Stimulated activated naive CD8-positive, alpha-beta T cell treated with anti-CD3 and anti-CD28 coated beads, Interleukin-15, Interleukin-2, amounts not matched to agents 100 U/mL and 50 U/mL, for 24 hours (primary cell): ENCODE measurements around the gene VEGFB.

ENCODE experiments used
- ATAC-seq: fragments of 150-1000 bp; cut with Tn5 transposase; one replicate; pipeline ENCODE4 v1.10.0; 2021
- DNase-seq: peaks from one replicate; pipeline ENCODE4 v3.0.0; 2021

The VEGFB gene

DNA sequence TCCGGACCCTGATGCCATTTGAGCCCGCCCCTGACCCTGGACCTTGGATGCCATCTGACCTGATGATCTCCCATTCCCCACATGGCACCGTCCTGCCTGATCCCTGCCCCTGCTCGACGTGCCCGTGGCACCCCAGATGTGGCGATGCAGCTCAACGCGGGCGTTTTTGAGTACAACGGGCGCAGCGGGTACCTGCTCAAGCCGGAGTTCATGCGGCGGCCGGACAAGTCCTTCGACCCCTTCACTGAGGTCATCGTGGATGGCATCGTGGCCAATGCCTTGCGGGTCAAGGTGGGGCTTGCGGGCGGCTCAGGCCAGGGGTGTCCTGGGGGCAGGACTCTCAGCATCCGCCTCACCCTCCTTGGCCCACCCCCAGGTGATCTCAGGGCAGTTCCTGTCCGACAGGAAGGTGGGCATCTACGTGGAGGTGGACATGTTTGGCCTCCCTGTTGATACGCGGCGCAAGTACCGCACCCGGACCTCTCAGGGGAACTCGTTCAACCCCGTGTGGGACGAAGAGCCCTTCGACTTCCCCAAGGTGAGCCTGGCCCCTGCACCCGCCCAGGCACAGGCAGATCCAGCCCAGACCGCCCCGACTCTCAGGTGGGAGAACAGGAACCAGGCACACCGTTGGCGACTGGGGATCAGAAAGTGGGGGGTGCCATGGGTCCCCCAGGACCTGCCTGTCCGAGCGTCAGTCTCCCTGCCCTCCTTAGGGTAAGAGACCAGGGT, 28.1 kb downstream of the VEGFB start:
- DNase-seq (no peak), ATAC-seq (no peak)

DNA sequence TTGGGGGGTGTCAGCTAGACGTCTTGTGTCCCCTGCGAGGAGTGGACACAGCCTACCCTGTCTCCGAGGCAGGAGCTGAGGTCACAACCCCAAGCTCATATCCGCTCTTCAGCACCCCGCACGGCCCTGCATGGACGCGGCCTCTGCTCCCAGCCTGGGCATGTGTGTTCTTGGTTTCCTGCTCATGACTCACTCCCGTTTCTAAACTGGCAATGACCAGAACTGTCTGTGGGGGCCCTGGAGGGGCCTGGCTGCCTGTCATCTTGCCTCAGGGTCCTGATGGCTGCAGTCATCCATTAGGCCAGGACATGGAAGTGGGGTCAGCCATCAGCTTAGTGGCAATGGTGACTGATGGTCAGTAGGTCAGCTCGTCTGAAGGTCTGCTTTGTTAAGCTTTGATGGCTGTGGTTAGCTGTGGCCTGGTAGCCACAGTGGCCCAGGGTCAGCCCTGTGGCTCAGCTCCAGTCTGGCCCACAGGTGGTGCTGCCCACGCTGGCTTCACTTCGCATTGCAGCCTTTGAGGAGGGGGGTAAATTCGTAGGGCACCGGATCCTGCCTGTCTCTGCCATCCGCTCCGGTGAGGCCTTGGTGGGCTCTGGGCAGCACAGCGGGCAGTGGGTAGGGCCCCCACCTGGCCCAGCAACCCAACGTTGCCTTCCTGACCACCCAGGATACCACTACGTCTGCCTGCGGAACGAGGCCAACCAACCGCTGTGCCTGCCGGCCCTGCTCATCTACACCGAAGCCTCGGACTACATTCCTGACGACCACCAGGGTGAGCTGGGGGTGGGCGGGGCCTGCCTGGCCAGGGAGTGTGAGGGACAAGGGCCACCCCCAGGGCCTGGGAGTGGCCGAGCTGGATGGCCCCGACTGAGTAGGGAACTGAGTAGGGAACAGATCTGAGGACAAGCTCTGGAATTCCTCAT, 28.9 kb downstream of the VEGFB start:
- no peak for ATAC-seq
- no peak for DNase-seq

DNA sequence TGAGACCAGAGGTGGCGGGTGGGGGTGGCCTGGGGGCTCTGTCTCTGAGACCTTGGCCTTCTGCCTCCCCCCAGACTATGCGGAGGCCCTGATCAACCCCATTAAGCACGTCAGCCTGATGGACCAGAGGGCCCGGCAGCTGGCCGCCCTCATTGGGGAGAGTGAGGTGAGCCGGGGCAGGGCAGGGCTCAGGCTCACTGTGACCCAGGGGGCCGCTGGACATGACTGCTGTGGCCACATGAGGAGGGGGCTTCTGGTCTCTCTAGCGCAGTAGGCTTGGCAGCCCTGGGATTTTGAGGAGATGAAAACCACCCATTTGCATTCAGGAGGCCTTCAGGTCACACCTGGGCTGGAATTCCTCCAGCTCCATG, 29.5 kb downstream of the VEGFB start:
- no peak for ATAC-seq
- no peak for DNase-seq

DNA sequence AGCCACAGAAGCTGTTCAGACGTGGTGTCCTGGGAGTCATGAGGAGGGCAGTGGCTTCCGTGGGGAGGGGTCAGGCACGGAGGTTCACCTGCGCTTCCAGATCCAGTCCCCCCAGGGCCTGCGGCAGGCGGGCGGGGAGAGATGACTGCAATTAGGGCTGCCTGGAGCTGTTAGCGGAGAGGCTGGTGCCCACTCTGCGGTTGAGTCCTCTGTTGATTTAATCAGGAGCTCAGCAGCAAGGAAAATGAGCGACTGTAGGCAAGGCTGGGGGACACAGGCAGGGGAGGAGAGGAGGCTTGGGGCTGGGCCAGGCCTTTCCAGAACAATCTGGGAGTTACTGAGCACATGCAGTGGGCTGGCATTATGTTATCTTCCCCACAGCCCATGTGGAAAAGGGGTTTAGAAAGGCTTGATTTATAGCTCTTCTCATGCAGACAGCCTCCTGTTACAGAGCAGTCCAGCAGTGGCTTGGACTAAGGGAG, 30.0 kb downstream of the VEGFB start:
- ATAC-seq = no peak

DNA sequence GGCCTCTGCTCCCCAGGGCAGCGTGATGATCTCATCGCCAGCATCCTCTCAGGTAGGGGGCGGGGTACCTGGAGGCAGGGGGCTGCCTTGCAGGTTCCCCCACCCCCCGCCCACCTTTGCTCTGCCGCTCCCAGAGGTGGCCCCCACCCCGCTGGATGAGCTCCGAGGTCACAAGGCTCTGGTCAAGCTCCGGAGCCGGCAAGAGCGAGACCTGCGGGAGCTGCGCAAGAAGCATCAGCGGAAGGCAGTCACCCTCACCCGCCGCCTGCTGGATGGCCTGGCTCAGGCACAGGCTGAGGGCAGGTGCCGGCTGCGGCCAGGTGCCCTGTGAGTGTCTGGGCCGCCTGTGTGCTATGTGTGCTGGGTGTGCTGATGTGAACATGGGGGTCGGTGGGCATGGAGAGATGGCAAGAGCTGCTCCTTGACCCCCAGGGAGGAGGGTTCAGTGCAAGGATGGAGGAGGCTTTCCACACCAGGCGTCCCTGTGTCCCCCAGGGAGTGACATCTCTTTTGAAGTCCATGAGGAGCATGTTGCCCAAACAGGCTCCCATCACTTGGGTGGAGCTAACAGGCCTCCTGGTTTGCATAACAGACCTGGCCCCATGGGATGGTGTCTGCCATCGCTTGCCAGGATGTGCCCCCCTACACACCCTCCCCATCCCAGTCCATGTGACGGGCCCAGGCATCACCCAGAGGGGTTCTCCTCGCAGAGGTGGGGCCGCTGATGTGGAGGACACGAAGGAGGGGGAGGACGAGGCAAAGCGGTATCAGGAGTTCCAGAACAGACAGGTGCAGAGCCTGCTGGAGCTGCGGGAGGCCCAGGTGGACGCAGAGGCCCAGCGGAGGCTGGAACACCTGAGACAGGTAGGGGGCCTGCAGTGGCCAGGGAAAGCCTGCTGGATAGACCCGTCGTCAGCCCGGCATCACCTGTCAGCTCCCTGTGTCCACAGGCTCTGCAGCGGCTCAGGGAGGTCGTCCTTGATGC, 31.1 kb downstream of the VEGFB start:
- DNase-seq (no peak), ATAC-seq (no peak)

More for the DNA sequence above, 30.0 kb downstream of the VEGFB start:
- DNase-seq = no peak

DNA sequence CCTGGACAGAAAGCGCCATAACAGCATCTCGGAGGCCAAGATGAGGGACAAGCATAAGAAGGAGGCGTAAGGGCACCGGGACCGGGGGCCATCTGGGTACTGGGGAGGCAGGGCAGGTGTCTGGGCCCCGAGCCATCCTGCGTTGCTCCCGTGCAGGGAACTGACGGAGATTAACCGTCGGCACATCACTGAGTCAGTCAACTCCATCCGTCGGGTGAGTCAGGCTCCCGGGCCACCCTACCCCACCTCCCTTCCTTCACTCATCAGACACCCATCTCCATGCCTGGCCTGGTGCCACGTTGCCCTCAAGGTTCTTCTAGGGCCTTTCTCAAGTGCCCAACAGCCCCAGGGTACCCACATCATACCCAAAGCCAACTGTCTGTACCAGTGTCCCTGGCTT, 32.0 kb downstream of the VEGFB start:
- ATAC-seq (no peak), DNase-seq (no peak)

DNA sequence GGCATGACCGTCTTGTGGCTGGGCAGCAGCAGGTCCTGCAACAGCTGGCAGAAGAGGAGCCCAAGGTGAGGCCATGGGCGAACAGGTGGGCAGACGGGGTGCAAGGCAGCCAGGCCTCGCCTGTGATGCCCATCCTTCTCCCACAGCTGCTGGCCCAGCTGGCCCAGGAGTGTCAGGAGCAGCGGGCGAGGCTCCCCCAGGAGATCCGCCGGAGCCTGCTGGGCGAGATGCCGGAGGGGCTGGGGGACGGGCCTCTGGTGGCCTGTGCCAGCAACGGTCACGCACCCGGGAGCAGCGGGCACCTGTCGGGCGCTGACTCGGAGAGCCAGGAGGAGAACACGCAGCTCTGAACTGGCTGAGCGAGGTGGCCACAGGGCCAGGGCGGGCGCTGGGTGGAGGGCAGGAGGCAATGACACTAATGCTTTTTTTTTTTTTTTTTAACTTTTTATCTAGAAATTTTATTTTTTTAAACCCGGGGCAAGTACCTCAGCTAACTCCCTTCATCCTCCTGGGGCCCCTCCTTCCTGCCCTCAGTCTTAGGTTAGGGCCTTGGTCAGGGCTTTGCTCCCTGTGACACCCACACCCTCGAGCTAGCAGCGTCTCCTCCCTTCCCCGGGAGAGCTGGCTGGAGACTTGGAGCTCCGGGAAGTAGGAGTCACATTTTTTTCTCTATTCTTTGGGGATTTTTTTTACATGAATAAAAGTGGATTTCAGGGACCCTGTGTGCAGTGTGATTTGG, 33.0 kb downstream of the VEGFB start:
- DNase-seq (no peak), ATAC-seq (no peak)

DNA sequence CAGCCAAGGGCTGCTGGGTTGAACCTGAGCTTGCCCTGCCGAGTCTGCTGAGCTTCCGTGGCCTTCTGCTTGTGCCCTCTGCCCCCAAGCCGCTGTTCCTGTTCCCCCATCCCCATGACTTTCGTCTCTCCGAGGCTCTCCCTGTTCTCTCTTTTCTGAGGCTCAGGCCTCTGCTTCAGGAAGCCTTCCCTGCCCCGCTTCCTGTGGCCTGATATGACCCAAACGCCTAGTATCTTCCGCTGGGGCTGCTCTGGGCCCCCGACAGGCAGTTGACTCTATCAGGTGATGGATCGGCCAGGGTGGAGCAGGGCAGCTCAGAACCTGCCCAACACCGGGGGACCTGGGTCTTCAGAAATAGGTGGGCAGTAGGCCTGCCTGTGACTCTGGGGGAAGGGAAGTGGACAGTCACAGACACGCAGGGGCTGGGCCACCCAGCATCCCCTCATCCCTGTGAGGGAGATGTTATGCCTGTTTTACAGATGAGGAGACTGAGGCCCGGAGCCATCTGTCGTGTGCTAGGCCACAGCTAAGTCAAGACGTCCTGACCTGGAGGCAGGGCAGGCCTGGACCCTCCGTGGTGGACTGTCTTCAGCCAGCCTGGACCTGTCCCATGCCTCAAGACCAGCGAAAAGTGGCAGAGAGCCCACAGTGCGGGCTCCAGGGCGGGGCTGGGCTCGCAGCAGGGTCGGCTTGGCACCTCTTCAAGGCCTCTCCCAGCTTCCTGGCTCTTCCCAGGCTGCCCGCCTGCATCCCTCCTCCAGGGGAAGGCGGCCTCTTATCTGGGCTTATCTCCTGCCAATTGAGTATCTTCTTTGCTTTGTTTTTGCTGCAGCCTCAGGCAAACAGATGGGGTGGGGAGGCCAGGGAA, 33.9 kb downstream of the VEGFB start:
- ATAC-seq (no peak), DNase-seq (no peak)

DNA sequence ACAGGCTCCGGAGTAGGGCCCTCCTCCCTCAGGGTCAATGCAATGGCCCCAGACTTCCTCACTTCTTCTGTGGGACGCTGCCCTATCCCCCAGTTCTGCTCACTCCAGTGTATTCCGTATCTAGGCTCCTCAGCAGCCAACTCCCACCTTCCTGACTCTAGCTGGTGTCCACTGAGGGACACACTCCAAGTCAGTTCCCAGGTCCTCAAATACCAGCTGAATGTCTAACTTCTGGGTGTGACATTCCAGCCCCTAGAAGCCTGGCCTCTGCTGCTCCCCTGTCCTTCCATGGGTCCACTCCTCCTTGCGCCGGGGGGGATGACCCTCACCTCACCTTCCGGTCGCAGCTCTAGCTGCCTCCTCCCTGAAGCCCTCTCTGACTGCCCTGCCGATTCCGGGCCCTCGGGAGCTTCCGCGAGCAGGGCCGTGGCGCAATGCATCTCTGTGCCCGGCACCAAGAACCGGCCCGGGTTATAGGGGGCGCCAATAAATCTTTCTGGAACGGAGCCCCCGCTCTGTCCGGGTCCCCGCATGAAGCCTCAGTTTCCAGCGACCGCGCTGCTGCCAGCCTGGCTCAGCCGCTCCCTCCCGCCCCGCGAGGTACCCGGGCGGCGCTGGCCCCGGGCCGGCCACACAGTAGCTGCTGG, 34.6 kb downstream of the VEGFB start:
- DNase-seq (peak; percentile 61), ATAC-seq (peak; percentile 1)

DNA sequence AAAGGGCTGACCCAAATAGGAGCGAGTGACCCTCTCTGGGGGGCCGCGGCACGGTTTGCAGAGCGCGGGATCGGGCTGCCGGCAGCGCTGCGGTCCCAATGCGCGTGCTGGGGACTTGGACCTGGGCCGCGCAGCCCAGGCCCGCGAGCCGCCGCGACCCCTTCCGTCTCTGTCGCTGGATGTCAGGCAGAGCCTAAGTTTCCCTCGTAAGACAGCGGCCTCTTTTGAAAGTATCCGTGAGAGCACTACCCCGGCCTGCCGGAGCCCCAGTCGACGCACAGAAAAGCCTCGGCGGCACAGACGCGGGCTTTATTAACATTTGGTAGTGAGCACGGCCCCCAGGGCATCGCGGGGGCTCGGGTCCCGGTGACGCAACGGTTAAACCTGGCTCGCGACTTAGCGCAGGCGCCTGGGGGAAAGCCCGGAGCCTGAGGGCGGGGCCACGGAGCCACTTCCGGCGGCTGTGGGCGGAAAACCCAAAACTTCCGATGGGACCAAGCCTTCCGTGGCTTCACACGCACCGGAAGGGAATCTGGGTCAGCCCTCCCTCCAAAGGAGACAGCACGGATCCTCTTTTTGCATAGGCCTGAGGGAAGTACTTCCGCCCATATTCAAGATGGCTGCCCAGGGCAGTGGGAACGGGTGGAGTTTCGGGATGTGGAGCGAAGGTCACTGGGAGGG, 35.3 kb downstream of the VEGFB start:
- peak; percentile 99 for DNase-seq
- ATAC-seq = peak; percentile 87

DNA sequence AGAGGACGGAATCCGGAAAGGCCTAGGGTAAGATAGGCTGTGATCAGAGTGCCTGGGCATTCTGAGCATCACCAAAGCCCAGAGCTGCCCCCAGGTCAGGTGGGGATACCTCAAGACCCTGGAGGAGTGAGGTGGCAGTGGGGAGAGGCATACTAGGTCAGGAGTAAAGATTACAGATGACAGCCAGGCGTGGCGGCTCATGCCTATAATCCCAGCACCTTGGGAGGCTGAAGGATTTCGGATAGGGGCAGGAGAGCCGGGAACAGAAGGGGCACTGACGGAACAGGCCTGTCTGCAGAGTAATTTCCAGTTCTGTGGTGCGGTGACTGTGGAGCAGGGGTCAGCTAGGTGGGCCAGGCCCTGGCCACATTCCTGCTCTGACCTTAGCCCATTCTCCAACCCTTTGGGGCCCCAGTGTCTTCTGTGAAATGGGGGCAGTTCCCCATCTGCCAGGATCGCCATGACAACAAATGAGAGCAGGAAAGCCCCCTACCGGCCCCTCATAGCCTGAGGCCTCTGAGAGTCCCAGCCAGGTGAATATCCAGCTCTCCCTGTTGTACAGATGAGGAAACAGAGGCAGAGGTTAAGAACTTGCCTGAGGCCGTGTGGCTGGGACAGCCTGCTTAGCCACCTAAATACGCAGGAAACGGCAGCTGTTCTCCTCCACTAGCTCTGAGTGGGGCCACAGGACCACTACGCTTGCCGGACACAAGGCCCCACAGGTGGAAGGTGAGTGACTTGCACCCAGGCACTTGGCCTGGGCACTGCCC, 40.8 kb downstream of the VEGFB start:
- ATAC-seq = no peak

DNA sequence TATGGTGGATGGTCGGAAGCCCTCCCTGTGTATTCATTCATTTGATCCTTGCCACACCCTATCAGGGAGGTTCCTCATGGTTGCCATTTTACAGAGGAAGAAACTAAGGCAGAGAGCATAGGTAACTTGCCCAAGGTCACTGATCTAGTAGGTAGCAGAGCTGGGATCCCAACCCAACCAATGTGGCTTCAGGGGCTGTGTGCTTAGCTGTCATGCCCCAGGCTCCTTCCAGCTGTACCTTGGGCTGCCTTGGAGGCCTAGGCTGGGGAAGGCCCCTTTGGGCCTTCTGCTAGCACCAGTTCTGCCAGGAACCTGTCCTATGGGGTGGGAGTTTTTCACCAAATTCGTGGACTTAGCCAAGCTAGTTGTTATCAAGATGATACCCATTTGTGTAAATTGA, 41.5 kb downstream of the VEGFB start:
- no peak for DNase-seq
- no peak for ATAC-seq

More for the DNA sequence above, 40.8 kb downstream of the VEGFB start:
- no peak for DNase-seq

DNA sequence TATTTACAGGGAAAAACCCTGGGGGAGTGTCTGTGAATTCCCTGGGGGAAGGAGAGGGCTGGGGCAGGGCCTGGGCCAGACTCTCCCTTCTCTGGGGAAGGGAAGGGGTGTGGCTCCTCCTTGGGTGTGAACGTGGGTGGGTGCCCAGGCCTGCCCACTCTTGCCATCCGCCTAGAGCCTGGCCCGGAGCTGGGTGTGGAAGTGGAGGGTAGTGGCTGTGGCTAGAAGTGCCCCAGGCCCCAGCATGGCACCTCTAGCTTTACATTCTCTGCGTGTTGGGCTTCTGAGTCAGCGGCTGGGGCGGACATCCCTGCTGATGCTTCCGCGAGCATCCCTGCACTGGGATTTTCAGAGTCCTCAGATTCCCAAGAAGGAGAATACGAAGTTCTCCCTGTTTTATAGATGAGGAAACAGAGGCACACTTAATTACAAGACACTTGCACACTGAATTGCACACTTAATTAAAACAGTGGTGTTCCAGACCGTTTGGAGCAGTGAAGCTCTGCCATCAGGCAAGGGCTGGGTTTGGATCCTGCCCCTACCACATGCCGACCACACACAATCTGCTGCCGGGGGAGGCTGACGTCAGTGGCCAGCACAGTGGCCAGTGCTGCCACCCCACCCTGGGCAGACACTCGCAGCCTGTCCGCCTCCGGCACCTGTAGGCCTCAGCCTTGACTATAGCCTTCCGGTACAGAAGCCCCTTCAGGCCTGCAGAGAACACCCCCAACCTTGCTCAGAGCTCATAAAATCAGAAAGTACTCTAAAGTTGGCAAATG, 42.5 kb downstream of the VEGFB start:
- no peak for ATAC-seq

DNA sequence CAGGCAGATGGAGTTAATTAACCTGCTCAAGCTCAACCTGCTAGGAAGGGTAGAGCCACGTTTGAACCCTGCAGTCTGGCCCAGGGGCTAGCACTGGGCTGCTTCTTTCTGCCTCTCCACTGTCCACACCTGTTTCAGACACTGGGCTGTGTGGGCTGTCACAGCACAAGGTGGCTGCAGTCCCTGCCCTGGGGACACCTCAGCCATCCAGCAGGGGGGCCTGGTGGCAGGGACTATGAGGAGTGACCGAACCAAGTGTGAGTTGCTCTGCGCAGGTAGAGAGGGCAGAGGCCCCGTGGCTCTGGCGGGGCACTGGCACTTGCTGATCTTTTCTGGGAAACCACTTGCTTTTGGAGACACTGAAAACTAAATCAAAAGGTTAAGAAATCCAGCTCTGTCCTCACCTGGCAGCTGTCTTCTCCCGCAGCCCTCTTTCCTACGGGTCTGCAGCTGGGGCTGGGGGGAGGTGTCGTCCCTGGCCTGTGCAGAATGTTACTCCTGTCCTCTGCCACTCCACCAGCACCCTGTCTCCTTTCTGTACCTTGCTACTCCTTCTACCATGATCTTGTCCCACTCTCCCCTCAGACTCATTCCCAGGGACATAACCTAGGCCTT, 44.3 kb downstream of the VEGFB start:
- ATAC-seq (peak; percentile 19), DNase-seq (no peak)

More for the DNA sequence above, 42.5 kb downstream of the VEGFB start:
- no peak for DNase-seq

DNA sequence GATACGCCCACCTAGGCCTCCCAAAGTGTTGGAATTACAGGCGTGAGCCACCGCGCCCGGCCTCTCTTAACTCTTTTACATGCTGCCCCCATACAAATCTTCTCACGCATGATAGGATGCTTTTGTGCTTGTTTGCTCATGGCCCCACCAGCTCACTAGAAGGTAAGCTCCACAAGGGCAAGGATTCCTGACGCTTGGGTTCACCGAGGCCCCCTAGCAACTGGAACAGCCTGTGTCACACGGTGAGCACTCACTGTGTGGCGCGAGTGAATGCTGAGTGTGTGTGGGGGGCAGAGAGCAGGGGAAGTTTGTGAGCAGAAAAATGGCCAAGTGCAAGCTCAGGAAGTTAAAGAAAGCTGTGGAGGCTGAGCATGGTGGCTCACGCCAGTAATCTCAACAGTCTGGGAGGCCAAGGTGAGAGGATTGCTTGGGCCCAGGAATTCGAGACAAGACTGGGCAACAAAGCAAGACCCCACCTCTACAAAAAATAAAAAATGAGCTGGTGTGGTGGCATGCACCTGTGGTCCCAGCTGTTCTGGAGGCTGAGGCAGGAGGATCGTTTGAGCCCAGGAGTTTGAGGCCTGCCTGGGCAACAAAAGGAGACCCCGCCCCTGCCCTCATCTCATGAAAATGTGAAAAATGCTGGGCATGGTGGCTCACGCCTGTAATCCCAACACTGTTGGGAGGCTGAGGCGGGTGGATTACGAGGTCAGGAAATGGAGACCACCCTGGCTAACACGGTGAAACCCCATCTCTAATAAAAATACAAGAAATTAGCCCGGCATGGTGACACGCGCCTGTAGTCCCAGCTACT, 47.8 kb downstream of the VEGFB start:
- DNase-seq = no peak
- no peak for ATAC-seq

DNA sequence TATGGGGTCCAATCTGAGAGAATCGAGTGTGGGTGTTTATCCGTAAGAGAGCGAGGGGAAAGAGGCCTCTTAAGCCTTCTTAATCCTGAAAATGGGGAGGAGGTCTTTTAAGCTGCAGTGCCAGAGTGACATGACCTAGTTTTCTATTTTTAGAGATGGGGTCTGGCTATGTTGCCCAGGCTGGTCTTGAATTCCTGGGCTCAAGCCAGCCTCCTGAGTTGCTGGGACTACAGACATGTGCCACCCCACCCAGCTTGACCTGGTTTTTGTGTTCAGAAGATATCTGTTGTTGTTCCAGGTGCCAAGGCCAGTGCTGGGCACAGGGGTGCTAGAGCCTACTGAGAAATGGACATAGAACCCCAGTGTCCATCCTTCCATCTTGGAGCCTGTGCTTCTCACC, 48.7 kb downstream of the VEGFB start:
- DNase-seq (no peak), ATAC-seq (no peak)
